Hepatocyte (in vitro differentiated cells): Measurements from ENCODE around the gene TRIM36.

Experiments used
- EZH2 ChIP-seq: fragments of 200-600 bp; sonication (generic); IDR thresholded peaks from 2 replicates; pipeline ENCODE4 v1.6.1; 2016; ENCODE audit warnings: antibody characterized with exemption, mild to moderate bottlenecking, borderline replicate concordance
- EZH2phosphoT487 ChIP-seq: fragments of 200-600 bp; sonication (generic); IDR thresholded peaks from one replicate; pipeline ENCODE4 v1.6.1; 2018; ENCODE audit warnings: antibody characterized with exemption, mild to moderate bottlenecking, low read depth, moderate library complexity; ENCODE audit not compliant: unreplicated experiment, severe bottlenecking
- TF ChIP-seq, protein P1 (sequence below): fragments of 200-600 bp; sonication (generic); IDR thresholded peaks from 2 replicates; pipeline ENCODE4 v1.5.1; 2016; ENCODE audit warnings: antibody characterized with exemption, mild to moderate bottlenecking; ENCODE audit not compliant: poor library complexity

DNA sequence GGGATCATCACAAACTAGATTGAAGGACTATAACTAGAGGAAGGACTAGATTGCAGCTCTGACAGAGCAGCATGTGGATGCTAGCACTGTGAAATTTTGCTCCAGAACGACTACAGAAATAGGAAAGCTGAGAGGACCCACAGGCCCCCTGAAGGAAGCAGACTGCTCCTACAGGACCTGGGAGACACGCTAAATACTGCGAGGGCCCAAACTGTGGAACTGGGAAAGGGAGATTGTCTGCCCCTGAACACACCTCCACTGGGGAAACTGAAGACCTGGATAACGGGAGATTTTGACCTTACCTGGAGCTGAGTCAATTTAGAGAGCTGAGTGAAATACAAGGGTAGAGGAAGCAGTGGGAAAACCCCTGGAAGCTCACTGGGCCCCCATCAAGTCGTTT lies 19.2 kb downstream of the TRIM36 start:
- no peak for TF ChIP-seq EZH2phosphoT487
- TF ChIP-seq, protein P1, sequence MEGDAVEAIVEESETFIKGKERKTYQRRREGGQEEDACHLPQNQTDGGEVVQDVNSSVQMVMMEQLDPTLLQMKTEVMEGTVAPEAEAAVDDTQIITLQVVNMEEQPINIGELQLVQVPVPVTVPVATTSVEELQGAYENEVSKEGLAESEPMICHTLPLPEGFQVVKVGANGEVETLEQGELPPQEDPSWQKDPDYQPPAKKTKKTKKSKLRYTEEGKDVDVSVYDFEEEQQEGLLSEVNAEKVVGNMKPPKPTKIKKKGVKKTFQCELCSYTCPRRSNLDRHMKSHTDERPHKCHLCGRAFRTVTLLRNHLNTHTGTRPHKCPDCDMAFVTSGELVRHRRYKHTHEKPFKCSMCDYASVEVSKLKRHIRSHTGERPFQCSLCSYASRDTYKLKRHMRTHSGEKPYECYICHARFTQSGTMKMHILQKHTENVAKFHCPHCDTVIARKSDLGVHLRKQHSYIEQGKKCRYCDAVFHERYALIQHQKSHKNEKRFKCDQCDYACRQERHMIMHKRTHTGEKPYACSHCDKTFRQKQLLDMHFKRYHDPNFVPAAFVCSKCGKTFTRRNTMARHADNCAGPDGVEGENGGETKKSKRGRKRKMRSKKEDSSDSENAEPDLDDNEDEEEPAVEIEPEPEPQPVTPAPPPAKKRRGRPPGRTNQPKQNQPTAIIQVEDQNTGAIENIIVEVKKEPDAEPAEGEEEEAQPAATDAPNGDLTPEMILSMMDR, result no peak
- no peak for TF ChIP-seq EZH2
